Right atrium auricular region (tissue), 2 donors: ENCODE results near the gene THBS4. TPM values are rescaled to one million over a fixed set of nuclear protein-coding genes. Genes with fewer than 3 reads are reported as not detected.

ENCODE experiments used
- DNase-seq: peaks from one replicate; pipeline ENCODE4 v3.0.0-alpha.2; 2019; ENCODE audit warnings: low spot score
- H3K27ac ChIP-seq, 2 donors: fragments of 200-600 bp; sonication (generic); 1 replicate in 1 of 2; 2 replicates in 1 of 2; pipeline ENCODE4 v1.5.1; 2016 to 2019
- H3K27me3 ChIP-seq, 2 donors: fragments of 200-600 bp; sonication (generic); one replicate each; pipeline versions ENCODE4 v1.5.1 to v1.6.0; 2017 to 2019
- H3K36me3 ChIP-seq: fragments of 200-600 bp; sonication (generic); one replicate; pipeline ENCODE4 v1.5.1; 2016
- H3K4me1 ChIP-seq, 2 donors: fragments of 200-600 bp; sonication (generic); one replicate each; pipeline versions ENCODE4 v1.5.1 to v1.6.0; 2017 to 2019
- H3K4me3 ChIP-seq, 2 donors: fragments of 200-600 bp; sonication (generic); 1 replicate in 1 of 2; 2 replicates in 1 of 2; pipeline ENCODE4 v1.5.1; 2017 to 2019; ENCODE audit warnings: mild to moderate bottlenecking in 1 of 2, moderate library complexity in 1 of 2
- H3K9me3 ChIP-seq, 2 donors: fragments of 200-600 bp; sonication (generic); one replicate each; pipeline ENCODE4 v1.5.1; 2019
- total RNA-seq, 2 donors: library from RNA; depleted of rRNA; stranded (reverse); fragments of >200 nt; gene quantifications; one replicate each; pipeline ENCODE4 v1.1.0, GENCODE V29; 2016
- TF ChIP-seq, protein P1 (sequence below), 2 donors: fragments of 200-600 bp; sonication (generic); IDR thresholded peaks; one replicate each; pipeline ENCODE4 v1.5.1; 2019; ENCODE audit warnings: antibody characterized with exemption in 2 of 2

Gene THBS4
- total RNA-seq, 2 donors from 2014 or later: 8.5 to 91.5 TPM

DNA sequence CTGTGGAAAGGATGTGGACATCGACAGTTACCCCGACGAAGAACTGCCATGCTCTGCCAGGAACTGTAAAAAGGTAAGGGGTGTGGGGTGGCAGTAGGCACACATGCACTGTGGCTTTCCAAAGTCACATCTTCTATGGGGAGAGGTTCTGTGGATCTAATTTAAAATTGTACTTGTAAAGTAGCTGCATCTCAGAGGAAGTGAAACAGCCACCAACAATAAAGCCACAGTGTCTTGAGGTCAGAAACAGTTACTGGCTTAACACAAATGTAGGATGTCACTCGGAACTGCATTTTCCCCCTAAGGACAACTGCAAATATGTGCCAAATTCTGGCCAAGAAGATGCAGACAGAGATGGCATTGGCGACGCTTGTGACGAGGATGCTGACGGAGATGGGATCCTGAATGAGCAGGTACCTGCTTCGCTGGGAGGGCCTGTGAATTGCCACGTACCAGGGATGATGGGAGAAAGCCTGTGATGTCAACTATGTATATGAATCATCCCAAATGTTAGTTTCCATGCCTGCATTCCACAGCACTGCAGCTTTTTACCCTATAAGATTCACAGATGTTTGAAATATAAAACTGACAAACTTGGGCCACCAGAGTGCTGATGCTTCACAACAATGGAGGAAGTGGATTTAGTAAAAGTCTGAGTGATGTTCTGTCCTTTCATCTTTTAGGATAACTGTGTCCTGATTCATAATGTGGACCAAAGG, 35.3 kb downstream of the THBS4 start:
- TF ChIP-seq, protein P1, sequence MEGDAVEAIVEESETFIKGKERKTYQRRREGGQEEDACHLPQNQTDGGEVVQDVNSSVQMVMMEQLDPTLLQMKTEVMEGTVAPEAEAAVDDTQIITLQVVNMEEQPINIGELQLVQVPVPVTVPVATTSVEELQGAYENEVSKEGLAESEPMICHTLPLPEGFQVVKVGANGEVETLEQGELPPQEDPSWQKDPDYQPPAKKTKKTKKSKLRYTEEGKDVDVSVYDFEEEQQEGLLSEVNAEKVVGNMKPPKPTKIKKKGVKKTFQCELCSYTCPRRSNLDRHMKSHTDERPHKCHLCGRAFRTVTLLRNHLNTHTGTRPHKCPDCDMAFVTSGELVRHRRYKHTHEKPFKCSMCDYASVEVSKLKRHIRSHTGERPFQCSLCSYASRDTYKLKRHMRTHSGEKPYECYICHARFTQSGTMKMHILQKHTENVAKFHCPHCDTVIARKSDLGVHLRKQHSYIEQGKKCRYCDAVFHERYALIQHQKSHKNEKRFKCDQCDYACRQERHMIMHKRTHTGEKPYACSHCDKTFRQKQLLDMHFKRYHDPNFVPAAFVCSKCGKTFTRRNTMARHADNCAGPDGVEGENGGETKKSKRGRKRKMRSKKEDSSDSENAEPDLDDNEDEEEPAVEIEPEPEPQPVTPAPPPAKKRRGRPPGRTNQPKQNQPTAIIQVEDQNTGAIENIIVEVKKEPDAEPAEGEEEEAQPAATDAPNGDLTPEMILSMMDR (IDR thresholded peaks at IDR 0.05): no peak
- DNase-seq: peak; percentile 42
- Histone ChIP-seq H3K27me3 (no peaks in the 10 kb centered on the region), H3K27ac (peak overlapping the region in 1 of 2 donors; percentile 8), H3K4me1 (peaks cover 0 to 11% of the 10 kb centered on the region in 2 donors), H3K9me3 (no peaks in the 10 kb centered on the region), H3K36me3 (no peaks in the 10 kb centered on the region), H3K4me3 (no peak overlapping the region)

DNA sequence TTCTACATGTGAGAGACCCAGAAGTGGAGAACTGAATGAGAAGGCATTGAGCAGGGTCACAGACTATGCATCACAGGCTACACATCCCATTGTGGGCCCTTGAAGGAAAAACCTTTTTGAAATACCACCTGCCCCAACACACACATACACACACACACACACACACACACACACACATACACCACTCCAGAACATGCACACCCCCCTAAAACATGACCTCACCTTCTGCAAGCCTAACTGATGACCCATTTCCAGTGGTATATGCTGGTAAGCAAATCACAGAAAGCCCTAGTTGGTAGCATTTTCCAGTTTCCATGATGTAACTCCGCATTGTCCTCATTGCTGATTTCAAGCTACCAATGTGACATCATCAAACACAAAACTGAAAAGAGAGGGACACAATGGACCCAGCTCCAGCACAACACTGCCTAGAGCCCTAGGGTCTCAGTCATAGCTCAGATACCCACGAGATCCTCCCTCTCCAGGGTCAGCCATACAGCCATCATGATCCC, 36.4 kb downstream of the THBS4 start:
- no peaks in the 10 kb centered on the region for H3K36me3 ChIP-seq
- peaks cover 0 to 15% of the 10 kb centered on the region in 2 donors for H3K4me1 ChIP-seq
- peak; percentile 9 for DNase-seq
- H3K9me3 ChIP-seq: no peaks in the 10 kb centered on the region
- H3K4me3 ChIP-seq: no peak overlapping the region
- no peak overlapping the region for H3K27ac ChIP-seq
- TF ChIP-seq, protein P1 (IDR thresholded peaks at IDR 0.05): no peak
- H3K27me3 ChIP-seq: no peaks in the 10 kb centered on the region

DNA sequence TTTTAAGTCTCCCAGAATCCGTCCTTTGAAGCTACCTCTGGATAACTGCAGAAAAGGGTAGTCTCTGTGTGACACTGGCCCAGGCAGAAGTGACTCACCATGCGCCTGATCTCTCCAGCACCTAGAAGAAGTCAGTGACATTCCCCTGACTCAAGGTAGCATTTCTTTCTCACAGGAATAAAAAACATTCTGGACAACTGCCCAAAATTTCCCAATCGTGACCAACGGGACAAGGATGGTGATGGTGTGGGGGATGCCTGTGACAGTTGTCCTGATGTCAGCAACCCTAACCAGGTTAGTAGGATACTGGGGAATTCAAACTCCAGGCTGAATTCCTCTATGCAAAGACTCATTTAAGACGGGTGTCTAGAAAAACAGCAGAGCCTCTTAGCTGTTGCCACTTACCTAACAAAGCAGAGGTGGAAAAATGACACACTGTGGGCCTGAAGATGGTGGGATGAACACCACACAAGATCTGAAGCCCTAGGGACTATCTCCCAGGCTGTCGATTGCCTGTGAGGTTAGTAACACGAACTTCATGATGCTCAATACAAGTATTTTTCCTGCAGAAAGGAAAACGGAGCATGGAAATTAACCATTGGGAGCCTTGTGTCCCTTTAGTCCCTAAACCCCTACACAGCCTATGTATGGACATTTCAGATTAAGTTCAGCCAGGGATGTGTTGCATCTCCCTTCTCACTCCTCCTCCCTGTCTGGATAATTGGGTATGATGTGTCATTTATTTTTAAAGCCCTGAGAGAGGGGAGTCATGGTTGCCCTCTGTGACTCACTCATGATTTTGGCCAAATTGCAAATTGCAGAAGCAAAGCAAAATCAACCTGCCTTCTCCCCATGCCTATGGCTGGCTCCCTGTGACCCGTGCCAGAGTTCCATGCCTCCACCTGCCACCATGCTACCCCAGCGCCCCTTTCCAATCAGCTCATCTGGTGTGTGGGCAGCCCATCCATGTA, 37.2 kb downstream of the THBS4 start:
- H3K27ac ChIP-seq: no peak overlapping the region
- TF ChIP-seq, protein P1 (IDR thresholded peaks at IDR 0.05): no peak
- no peaks in the 10 kb centered on the region for H3K9me3 ChIP-seq
- no peaks in the 10 kb centered on the region for H3K36me3 ChIP-seq
- peaks cover 0 to 22% of the 10 kb centered on the region in 2 donors for H3K4me1 ChIP-seq
- H3K4me3 ChIP-seq: no peak overlapping the region
- peak; percentile 38 for DNase-seq
- no peaks in the 10 kb centered on the region for H3K27me3 ChIP-seq

- TF ChIP-seq, protein P1 (IDR thresholded peaks at IDR 0.05): no peak
- peak; percentile 16 for DNase-seq
Observed at GRCh38 chr5:80076131-80077050, 41.2 kb downstream of the THBS4 start.

More at GRCh38 chr5:80076131-80077050, 41.2 kb downstream of the THBS4 start:
- peak overlapping the region; percentile 33 to 41 for H3K27ac ChIP-seq
- H3K27me3 ChIP-seq: no peaks in the 10 kb centered on the region
- no peaks in the 10 kb centered on the region for H3K36me3 ChIP-seq
- peaks cover 0 to 11% of the 10 kb centered on the region in 2 donors for H3K4me1 ChIP-seq
- H3K9me3 ChIP-seq: no peaks in the 10 kb centered on the region
- H3K4me3 ChIP-seq: no peak overlapping the region
